Ammon's horn (tissue), 1 donor: ENCODE data around the gene ENTR1.

Experiments
- DNase-seq: peaks from one replicate; pipeline ENCODE4 v3.0.0-alpha.2; 2016; ENCODE audit warnings: low spot score

The ENTR1 gene

DNA sequence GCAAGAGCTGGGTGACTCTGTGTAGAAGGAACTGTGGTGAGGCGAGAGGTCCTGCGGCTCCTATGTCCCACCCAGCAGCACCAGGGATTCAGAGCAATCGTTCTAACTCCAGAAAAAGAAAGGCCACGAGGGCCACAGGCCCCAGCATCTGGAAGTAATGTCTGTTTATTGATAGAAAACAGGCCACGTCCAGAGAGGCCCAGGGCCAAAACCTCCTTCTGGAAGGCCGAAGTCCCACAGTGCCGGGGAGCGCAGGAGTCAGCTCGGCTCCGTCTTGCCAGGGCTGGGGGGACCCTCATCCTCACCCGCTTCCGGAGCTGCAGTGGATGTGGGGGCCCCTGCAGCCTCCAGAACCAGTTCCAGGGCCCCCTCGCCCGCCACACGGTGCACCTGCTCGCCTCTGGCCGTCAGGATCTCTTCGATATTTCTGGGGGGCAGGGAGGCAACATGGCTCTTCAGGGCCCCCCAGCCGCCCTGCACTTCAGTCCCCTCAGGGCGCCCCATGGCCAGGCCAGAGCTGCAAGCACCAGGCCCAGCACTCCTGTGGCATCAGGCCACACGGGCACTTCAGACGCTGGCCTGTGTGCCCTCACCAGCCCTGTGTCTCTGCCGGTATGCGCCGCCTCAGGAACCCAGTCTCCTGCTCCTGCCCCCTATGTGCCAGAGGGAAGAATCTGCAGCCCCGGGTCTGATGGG is 48.5 kb downstream of the ENTR1 start:
- no peak for DNase-seq

DNA sequence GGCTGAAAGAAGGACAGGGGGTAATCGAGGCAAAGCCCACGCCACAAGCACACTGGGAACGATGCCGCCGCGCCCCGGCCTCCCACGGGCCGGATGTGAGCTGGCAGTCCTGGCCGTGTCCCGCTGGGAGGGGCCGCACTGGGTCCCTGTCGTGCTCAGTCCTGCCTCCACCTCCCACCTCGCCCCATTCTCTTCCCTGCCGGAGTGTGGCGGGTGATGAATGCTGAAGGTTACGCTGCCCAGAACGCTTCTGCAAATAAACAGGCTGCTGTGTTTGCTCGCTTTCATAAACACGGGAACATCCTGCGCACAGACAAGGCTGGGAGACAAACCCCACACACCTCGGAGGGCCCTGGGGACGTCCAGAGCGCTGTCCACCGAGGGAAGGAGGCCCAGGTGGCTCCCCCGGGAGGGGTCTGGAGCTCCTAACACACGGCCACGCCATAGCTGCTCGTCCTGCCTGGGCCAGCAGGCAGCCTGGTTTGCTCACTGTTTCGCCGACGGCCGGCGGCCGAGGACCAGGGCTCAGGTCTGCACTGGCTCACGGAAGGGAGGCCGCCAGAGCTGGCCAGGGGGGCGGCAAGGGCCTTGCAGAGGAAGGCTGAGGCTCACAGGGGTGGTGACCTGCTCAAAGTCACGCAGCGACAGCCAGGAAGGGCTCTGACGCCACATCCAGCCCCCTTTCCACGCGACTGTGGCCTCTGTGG is 49.2 kb downstream of the ENTR1 start:
- DNase-seq = no peak

DNA sequence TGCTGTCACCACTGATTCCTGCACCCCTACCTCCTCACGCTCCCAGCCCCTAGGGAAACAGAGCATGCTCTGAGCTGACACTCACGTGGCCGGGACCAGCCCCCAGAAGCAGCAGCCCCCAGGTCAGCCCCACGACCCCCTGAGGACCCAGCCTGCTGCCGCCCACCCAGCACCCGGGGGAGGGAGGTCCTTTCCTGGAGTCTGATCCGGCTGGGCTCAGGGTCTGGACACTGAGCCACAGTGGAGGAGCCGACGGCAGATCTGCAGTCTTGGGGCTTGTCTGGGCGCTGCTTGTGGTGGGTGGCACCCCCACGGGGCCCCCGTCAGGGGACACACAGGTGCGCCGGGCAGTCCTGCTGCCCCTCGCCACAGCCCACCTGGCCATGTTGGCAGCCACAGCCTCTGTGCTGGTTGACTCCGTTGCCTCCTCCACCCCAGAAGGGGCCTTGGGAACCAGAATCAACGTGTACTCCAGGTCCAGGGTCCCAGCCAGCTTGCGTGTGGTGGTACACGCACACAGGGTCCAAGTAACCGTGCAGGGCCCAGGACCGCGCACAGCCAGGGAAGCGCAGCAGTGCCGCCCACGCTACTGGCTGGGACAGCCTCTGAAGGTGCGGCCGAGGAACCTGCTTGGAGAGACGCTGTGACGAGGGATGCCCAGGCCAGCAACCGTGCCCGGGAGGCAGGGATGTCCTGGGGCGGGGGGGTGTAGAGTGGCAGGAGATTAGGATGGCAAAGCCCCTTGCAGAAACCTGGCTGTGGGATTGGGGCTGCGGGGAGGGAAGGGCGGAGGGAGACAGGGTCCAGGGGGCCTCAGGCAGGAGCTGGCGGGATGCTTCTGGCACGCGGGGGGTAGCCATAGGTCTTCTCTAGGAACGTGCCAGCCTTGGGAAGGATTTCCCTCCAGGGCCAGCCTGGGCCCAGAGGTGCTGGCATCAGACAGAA is 50.4 kb downstream of the ENTR1 start:
- no peak for DNase-seq

DNA sequence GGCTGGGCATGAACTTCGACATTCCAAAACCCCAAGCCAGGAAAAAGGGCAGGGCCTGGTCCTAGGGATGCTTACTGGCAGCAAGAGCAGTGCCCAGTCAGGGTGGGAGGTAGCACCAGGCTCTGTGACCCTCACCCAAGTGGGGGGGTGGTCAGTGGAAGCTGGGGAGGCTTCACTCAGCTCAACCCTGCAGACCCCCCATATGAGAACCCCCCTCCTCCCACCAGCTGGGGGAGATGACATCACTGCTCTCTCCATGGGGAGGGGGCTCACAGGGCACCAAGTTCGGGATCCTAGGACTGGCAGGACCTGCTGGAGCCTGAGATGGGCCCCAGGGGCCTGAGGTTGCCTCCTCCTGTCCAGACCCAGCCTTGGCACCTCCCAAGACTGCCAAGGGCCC is 51.5 kb downstream of the ENTR1 start:
- DNase-seq = no peak

DNA sequence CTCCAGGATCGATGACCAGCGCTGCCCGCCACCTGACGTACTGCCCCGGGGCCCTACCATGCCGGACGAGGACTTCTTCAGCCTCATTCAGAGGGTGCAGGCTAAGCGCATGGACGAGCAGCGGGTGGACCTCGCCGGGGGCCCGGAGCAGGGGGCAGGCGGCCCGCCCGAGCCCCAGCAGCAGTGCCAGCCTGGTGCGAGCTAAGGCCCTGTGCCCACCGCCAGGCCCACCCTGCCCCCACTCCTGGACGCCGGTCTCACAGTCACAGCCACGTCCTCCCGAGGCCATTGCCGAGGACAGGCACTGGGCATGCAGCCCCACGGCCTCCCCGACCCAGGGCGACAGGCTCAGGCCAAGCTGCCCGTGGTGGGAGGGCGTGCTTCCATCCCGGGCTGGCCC is 52.4 kb downstream of the ENTR1 start:
- DNase-seq = no peak

DNA sequence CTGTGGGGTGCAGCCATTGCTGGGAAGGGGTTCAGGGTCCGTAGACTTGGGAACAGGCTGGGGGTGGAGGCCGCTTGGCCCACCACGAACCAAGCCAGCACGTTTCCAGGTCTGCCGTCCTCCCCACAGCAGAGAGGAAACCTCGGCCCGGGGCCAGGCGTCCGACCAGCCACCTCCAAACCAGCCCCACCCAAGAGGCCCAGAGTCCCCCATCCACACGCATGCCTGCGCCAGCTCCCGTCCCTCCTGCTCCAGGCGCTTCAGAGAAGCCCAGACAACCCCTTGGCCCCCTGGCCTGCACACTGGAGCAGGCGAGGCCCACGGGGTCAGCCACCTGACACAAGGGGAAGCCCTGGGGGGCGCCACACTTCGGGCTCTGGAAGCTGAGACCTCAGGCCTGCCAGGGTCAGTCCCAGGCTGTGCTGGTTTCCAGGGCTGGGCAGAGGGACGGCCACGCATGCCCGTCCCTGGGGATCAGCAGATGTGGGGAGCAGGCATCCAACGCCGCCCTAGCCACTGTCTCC is 53.1 kb downstream of the ENTR1 start:
- no peak for DNase-seq

DNA sequence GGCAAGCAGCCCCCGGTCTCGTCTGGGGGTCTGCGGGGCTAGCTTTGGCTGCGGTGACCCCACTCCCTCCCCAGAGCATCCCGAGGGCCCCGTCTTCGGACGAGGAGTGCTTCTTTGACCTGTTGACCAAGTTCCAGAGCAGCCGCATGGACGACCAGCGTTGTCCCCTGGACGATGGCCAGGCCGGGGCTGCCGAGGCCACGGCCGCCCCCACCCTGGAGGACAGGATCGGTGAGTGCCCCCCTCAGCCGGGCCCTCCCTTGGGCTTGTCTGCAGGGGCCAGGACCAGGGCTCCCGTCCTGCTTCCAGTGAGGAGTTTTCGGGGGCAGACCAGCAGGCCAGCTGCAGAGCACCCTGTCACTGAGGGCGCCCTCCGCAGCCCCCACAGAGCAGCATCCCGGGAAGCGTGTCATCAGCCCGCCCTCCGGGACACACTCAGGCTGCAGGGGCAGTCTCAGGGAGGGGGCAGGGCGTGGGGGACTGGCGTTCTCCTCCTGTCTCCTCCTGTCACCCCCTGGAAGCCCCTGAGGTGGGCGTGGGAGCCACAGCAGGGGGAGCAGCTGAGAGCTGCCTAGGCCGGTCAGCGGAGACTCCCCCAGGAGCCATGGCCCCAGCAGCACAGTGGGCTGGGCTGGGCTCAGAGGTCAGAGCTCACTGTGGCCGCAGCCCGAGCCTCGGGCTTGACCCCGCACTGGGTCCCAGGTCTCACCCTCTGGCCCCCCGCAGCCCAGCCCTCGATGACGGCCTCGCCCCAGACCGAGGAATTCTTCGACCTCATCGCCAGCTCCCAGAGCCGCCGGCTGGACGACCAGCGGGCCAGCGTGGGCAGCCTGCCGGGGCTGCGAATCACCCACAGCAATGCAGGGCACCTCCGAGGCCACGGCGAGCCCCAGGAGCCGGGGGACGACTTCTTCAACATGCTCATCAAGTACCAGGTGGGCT is 54.5 kb downstream of the ENTR1 start:
- DNase-seq = no peak

DNA sequence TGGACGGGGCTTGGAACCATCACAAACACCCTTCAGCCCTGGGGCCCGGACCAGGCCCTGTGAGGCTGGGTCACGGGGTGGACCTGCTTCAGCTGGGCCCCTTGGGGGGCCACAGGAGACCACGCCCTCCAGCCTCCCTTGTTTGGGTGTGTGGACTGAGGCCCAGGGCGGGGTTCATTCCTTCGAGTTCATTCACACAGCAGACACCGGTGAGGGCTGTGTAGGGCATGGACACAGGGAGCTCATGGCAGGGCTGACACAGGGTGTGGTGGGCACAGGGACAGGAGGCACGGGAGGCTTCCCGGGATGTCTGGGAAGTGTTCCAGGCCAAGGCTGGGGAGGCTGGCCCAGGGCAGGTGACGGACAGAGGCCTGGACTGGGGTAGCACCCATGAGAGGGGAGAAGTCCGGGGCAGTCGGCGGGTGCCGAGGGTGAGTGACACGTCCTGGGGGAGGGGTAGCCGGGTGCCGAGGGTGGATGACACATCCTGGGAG is 55.8 kb downstream of the ENTR1 start:
- no peak for DNase-seq

DNA sequence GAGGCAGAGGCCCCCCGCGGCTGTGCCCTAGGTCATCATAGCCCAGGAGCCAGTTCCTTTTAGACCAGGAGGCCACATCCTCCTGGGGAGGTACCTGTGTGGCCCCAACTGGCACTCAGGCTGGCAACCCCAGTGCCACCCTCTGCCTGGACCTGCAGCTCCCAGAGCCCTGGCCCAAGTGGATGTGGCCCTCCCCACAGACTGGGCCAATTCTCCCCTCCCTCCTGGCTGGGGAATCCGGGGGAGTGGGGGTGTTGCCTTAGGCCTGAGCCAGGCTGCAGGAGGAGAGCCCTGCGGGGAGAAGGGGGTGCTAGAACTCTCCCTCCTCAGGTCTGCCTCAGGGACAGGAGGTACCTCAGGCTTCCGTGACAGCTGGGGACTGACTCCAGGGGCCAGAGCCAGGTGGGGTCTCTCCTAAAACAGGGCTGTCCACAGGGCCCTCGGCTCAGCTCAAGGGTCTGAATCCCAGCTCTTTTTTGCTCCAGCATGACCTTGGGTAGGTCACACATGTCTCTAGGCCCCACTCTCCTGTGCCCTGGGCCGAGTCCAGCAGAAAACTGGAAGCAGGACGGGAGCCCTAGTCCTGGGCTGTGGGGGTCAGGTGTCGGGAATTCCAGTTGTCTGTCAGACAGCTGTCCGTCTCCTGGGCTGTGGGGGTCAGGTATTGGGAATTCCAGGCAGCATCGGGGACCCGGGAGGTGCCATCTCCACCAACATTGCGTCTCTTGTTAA is 56.5 kb downstream of the ENTR1 start:
- no peak for DNase-seq

DNA sequence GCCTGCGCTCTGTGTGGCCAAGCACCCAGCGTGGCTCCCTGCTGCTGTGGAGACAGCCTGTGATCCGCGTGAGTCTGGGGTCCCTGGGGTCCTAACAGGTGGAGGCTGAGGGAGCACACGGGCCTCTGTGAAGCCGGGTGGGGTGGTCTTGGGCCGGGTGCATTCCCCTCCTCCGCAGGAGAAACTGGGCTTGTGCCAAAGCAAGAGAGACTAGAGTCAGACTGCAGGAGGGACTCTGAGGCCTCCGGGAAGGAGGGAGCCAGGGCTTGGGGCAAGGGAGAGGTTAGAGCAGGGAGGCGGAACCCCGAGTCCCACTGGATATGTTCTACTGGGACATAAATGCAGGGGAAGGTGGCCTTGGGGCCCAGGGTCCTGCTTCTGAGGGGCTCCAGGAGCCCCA is 57.3 kb downstream of the ENTR1 start:
- DNase-seq = no peak

DNA sequence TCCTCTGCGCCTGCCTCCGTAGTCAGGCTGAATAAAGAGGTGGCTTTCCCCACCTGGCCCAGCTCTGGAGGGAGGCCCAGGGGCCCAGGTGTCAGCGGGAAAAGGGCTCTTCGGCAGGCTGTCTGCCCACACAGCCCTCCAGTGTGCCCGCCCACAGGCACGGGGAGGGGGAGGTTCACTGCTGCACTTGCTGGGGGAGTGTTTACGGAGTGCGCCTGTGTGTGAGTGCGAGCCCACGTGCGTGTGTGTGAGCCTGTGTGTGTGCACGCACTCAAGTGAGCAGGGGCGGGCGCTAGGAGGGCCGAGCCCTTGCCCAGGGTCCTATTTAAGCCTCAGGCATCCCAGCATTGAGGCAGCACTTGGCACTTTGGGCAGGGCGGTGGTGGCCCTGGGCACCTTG is 57.7 kb downstream of the ENTR1 start:
- DNase-seq = peak; percentile 51
